HG03439 (cell line): ENCODE data around the gene ZNF90.
"Not testable (repeated sequence)": the region's sequence is repeated elsewhere in the genome, so short reads cannot be mapped to it uniquely, and the experiment has no call there.

Source experiments
- ATAC-seq: cut with Tn5 transposase; IDR thresholded peaks from one replicate; pipeline ENCODE4 v1.9.1; 2021; ENCODE audit warnings: mild to moderate bottlenecking, moderate library complexity; ENCODE audit not compliant: unreplicated experiment

Gene ZNF90

DNA sequence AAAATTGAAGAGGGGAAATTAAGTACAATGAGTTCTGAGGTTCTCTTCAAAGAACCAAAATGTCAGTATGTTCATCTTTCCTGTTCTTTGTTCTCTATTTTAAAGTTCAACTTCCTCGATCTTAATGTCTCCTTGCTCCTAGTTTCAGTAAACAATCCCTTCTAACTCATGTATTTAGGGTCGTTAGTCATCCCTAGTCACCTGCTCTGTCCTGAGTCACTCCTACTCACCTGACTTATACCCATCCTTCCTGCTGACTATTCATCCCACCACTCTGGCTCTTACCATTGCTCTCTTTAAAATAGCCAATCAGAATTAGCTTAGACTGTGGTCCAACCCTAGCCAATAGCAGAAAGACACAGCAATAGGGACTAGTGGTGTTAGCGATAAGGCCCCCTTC is 24.3 kb downstream of the ZNF90 start:
- no peak for ATAC-seq

GRCh38 chr19:20103091-20103740 is 25.4 kb downstream of the ZNF90 start:
- ATAC-seq, result no peak

DNA sequence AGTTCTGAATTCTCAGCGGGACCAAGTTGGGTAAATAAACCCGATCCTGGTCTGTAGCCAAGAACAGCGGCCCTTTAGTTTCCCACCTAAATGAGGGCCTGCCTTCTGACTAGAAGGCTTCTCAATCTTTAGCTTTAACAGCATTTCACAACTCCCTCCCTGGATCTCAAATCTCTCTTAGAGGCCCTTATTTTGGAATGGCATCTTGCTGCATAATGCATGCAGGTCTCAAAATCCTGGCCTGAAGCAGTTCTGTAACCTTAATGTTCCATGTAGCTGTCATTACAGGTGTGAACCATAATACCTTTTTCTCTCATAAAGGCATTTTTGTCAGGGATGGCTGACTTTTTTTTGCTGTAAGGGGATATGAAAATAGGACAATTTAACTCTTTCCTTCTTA is 29.5 kb downstream of the ZNF90 start:
- no peak for ATAC-seq

DNA sequence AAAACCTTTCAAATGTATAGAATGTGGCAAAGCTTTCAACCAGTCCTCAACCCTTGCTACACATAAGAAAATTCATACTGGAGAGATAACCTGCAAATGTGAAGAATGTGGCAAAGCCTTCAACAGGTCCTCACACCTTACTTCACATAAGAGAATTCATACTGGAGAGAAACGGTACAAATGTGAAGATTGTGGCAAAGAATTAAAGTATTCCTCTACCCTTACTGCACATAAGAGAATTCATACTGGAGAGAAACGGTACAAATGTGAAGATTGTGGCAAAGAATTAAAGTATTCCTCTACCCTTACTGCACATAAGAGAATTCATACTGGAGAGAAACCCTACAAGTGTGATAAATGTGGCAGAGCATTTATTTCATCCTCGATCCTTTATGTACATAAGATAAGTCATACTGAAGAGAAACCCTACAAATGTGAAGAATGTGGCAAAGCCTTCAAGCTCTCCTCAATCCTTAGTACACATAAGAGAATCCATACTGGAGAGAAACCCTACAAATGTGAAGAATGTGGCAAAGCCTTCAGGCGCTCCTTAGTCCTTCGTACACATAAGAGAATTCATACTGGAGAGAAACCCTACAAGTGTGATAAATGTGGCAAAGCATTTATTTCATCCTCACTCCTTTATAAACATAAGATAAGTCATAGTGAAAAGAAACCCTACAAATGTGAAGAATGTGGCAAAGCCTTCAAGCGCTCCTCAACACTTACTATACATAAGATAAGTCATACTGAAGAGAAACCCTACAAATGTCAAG is 40.5 kb downstream of the ZNF90 start:
- not testable (repeated sequence) for ATAC-seq

GRCh38 chr19:20124879-20125278 is 47.1 kb downstream of the ZNF90 start:
- no peak for ATAC-seq

DNA sequence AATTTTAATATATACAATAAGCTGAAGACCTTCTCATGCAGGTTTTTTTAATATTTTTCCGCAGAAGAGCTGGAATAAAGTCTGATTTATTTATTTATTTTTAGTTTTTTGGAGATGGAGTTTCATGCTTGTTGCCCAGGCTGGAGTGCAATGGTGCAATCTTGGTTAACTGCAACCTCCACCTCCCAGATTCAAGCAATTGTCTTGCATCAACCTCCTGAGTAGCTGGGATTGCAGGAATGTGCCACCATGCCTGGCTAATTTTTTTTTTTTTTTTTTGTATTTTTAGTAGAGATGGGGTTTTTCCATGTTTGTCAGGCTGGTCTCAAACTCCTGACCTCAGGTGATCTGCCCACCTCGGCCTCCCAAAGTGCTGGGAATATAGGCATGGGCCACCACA is 55.1 kb downstream of the ZNF90 start:
- ATAC-seq, result not testable (repeated sequence)

- not testable (repeated sequence) for ATAC-seq
Observed at GRCh38 chr19:20137714-20138113, 59.9 kb downstream of the ZNF90 start.

DNA sequence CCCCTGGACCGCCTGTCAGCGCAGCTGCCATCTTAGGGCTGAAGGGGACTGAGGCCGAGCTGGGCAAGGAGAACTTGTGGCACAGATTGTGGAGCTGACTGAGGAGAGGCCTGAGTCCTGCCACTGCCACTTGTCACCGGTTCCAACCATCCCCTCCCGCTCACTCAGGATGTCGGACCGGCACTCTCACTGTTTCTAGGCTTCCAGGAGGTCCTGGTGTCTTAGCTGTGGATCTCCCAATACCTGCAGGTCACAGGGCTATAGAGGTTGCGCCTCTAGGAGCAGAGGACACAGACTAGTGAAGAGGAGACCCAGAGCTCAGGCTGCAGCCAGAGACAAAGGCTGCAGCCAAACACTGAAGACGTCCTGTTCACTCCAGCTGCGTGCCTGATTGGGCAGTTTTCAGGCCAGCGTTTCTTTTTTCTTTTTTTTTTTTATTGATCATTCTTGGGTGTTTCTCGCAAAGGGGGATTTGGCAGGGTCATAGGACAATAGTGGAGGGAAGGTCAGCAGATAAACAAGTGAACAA is 73.9 kb downstream of the ZNF90 start:
- ATAC-seq, result no peak

DNA sequence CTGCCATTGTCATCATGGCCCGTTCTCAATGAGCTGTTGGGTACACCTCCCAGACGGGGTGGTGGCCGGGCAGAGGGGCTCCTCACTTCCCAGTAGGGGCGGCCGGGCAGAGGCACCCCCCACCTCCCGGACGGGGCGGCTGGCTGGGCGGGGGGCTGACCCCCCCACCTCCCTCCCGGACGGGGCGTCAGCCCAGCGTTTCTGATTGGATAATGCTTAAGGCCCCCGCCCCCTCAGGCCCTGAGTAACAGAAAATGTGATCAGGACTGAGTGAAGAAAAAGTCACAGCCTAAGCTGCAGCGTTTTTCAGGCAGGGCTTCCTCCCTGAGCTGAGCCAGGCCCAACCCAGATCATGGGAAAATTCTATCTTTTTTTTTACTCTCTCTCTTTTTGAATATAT is 74.7 kb downstream of the ZNF90 start:
- ATAC-seq, result not testable (repeated sequence)

DNA sequence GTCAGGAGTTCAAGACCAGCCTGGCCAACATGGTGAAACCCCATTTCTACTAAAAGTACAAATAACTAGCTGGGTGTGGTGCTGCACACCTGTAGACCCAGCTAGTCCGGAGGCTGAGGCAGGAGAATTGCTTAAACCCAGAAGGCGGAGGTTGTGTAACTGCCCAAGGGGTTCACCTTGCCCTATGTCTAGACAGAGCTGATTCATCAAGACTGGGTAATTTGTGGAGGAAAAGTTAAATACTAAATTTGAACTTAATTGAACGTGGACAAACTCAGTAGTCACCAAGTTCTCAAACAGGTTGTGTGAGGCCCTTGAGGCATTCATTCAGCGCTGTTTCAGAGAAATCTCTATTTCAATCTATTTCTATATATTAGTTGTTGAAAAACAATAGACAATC is 75.5 kb downstream of the ZNF90 start:
- no peak for ATAC-seq

DNA sequence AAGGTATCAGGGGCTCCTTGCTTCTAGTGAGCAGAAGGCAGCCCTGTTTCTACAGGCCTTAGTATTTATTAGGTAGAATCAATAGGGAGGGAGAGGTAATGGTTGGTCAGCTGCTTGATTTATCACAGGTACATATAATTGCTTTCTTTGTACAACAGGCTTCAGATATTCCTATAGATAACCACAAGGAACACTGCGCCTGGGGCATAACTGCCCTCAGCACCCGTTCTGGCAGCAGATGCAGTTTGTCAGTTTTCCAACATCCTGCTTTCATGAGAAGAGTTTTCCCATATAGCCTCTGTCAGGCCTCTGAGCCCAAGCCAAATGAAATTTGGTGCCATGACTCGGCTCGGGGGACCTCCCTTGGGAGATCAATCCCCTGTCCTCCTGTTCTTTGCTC is 76.8 kb downstream of the ZNF90 start:
- ATAC-seq, result no peak

DNA sequence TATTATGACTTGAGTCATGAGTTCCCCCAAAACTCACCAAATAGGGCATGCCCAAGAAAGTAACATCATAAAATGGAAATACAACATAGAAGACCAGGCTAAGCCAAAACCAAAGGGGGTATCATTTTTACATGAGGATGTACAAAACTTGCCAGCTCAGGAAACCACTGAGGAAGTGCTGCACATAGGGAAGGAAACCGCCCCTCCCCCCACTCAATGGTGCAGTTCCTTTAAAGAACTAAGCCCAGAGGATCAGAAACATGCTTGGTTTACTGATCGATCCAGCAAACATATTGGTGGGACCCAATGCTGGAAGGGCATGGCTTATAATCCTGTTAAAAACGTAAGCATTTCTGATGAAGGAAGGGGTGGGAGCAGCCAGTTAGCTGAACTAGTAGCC is 85.0 kb downstream of the ZNF90 start:
- ATAC-seq, result no peak

DNA sequence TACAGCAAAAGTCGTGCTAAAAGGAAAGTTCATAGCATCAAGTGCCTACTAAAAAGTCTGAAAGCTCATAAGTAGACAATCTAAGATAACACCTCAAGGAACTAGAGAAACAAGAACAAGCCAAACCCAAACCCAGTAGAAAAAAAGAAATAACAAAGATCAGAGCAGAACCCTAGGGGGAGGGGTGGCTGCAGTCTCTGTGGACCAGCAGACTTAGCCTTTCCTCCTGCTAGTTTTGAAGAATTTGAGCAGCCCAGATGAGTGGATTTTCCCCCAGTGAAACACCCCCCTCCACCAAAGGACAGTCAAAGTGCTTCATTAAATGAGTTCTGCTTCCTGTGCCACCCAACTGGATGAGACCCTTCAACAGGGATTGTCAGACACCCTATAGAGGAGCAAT is 86.7 kb downstream of the ZNF90 start:
- ATAC-seq, result no peak

DNA sequence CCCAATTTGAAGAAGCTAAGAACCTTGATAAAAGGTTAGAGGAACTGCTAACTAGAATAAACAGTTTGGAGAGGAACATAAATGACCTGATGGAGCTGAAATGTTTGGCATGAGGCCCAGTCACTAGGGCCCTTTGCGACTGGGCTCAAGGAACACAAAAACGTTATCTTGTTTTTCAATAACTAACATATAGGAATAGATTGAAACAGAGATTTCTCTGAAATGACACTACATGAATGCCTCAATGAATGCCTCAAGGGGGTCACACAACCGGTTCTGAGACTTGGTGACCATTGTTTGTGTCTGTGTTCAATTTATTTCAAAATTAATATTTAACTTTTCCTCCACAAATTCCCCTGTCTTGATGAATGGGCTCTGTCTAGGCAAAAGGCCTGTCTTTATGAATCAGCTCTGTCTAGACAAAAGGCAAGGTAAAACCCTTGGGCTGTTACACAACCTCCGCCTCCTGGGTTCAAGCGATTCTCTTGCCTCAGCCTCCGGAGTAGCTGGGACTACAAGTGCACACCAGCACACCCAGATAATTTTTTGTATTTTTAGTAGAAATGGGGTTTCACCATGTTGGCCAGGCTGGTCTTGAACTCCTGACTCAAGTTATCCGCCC is 88.3 kb downstream of the ZNF90 start:
- no peak for ATAC-seq

- ATAC-seq, result peak; percentile 71
Observed at GRCh38 chr19:20167020-20167644, 89.3 kb downstream of the ZNF90 start, which contains the start of gene ZNF486. Gene ZNF486, plus strand, starts transcription at chr19:20167214. Its CDS starts 117 bp downstream, at chr19:20167331.

- ATAC-seq, result no peak
Observed at GRCh38 chr19:20167651-20168122, 89.9 kb downstream of the ZNF90 start.
